Peyer's patch (tissue), 4 donors: ENCODE measurements around the gene UBE2E3.

Experiments used
- POLR2A ChIP-seq, 2 donors: fragments of 450-650 bp; IDR thresholded peaks; one replicate each; pipeline ENCODE4 v1.5.1; 2017; ENCODE audit warnings: antibody characterized with exemption in 2 of 2, mild to moderate bottlenecking in 2 of 2, moderate library complexity in 2 of 2
- TF ChIP-seq, protein P1 (sequence below), 6 experiments: fragments of 450-650 bp in 4 of 6; fragments of 200-600 bp in 2 of 6; sonication (generic) in 1 of 6; IDR thresholded peaks; one replicate each; pipeline ENCODE4 v1.5.1; 2017 to 2019; ENCODE audit warnings: antibody characterized with exemption in 6 of 6, mild to moderate bottlenecking in 3 of 6, moderate library complexity in 1 of 6

DNA sequence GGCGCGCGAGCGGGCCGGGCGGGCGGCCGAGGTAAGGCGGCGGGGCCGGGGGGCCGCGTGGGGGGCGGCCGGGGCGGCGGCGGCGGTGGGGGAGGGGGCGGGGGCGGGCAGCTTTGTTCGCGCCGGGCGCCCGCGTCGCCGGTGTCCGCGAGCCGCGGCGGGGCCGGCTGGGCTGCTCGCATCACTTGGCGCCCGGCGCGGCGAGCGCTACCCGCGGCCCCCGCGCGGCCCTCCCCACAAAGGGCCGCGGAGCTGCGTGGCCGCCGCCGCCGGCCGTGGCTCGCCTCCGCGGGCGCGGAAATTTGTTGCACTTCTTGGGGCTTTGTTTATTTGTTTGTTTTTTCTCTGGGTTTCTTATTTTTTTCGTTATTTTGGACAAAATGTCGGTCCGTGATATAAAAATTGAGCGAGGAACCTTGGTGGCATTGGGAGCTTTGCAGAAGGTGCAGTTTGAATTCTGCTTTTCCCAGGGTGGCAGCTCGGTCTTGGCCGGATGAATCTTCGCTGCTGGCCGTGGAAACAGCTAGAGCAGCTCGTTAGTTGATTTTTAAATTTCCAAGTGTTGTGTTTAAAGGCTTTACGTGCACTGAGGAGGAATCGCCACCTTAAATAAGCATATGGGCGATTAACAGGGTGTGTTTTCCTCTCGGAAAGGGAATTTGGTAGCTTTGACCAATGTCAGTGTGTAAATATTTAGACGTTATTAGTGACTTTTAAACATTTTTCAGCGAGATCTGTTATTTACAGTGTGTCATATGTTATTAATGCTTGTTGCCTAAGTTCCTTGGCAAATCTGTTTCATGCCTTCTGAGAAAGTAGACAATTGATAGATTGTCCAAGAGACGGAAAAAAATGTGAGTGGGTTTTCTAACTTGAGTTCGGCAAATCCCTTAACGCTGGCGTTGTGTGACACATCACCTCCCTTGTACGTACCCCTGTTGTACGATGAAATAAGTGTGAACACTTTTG, 822 bp downstream of the UBE2E3 start:
- TF ChIP-seq, protein P1, sequence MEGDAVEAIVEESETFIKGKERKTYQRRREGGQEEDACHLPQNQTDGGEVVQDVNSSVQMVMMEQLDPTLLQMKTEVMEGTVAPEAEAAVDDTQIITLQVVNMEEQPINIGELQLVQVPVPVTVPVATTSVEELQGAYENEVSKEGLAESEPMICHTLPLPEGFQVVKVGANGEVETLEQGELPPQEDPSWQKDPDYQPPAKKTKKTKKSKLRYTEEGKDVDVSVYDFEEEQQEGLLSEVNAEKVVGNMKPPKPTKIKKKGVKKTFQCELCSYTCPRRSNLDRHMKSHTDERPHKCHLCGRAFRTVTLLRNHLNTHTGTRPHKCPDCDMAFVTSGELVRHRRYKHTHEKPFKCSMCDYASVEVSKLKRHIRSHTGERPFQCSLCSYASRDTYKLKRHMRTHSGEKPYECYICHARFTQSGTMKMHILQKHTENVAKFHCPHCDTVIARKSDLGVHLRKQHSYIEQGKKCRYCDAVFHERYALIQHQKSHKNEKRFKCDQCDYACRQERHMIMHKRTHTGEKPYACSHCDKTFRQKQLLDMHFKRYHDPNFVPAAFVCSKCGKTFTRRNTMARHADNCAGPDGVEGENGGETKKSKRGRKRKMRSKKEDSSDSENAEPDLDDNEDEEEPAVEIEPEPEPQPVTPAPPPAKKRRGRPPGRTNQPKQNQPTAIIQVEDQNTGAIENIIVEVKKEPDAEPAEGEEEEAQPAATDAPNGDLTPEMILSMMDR (IDR thresholded peaks at IDR 0.05), result peak in 1 of 6 experiments; percentile 5
- TF ChIP-seq POLR2A (IDR thresholded peaks at IDR 0.05), result no peak
